HG03095 (cell line): Measurements from ENCODE around the gene DGCR8.

ENCODE experiments used
- ATAC-seq: cut with Tn5 transposase; IDR thresholded peaks from one replicate; pipeline ENCODE4 v1.9.1; 2021; ENCODE audit warnings: moderate library complexity; ENCODE audit not compliant: unreplicated experiment

DGCR8 gene

DNA sequence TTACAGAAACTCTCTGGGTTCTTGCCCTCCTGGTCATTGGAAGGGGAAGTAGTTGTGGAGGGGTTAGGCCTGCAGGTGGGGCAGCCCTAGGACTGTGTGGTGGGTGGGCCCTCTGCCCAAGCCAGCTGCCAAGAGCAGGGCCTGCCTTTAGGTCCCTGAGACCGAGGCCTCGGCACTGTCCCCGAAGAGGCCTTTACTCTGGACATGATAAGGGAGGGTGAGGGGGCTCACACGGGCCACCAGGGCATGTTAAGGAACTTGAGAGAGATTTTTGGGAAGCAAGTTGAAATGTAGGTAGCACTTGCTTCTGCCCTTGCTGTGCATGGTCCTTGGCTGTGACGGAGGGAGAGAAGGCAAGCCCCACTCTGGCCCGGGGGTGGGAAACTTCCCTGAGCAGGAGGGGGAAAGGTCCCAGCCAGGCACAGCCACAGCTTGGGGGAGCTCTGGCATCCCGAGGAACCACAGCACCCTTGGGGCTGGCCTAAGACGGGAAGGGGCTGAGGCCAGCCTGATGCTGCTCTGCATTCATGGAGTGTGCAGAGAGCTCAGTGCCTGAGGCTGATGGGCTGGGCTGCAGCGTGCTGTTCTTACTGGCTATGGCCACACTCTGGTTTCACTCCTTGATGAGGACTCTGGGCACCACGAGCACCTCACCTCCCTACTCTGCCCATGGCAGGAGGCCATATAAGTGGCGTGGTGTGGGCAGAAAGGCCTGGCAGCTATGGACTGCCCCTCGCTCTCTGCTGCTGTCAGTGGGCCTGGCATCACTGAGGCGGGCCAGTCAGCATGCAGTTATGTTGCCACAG, 28.1 kb downstream of the DGCR8 start:
- no peak for ATAC-seq

DNA sequence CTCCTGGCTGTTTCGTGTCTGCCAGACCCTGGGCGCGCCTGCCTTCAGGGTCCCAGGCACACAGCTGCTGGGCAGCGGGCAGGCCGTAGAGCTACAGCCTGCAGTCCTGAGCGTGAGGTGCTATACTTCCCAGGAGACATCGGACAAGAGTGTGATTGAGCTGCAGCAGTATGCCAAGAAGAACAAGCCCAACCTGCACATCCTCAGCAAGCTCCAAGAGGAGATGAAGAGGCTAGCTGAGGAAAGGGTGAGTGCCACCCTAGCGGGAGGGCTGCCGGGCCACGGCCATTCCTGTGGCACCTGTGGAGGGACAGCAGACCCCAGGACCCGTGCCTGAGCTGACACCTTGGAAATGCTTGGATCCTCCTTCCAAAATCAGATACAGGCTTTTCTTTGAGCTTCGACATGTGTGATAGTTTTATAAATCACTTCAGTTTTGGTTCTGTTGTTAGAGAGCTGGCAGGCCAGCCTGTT, 28.8 kb downstream of the DGCR8 start:
- ATAC-seq, result no peak

DNA sequence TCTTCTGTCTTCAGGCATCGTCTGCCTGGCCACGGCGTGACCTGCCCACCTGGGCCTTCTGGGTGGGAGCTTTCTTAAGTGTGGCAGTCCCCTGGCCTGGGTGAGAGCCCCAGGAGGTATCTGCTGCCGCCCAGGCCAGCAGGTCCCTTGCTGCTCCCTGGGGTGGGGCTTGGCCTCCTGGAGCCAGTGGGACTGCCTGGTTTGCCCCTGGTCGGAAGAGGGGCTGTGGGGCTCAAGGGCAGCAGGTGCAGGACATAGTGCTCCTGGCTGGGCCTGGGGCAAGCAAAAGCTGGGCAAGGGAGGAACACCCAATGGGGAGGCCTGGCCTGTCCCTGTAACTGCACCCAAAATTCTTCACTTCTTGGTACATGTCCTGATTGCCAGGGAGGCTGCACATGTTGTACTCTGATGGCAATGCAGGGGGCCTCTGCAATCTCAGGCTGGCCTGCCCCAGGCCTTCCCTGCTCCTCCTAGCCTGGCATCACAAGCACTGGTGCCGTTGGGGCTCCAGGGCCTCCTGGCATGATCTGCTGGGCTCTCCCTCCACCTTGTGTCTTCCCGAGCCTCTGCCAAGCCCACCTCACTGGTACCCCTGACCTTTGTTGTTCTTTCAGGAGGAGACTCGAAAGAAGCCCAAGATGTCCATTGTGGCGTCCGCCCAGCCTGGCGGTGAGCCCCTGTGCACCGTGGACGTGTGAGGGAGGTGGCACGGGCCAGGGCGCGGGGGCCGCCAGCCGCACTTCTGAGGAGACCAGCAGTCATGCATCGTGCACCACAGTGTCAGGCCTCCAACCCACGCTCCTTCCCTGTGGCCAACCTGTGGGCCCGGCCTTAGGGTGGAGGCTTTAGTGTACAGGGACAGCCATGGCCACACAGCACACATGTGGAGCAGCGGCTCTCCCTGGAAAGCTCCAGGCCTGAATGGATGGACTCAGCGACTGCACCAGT, 29.6 kb downstream of the DGCR8 start:
- ATAC-seq, result no peak

DNA sequence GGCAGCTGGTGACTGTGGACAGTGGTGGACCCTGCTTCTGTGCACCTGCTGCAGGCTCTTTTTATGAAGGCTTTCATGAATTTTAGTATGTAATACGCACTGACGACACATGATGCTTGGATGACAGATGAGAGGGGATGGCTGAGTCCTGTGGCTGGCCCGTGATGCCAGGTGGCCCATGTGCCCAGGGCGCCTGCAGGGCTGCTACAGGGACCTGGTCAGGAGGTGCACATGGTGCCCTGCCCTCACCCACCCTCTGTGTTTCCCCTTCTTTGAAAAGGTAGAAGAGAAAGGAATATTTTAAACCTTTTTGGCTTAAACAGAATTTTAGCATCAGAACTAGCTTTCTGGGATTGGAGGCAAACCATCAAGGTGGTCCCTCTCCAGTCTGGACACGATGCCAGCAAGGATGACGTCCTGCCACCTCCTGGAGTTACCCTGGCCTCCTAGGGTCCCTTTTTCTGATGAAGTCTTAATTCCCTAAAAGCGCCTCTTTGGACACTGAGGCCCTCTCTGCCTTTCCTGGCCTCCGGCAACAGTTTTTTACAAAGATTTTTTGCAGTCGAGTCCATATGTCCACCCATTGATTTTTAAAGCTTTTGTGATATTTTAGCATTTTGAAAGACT, 30.4 kb downstream of the DGCR8 start:
- ATAC-seq, result no peak

- no peak for ATAC-seq
Observed at GRCh38 chr22:20111045-20111688, 31.1 kb downstream of the DGCR8 start.

DNA sequence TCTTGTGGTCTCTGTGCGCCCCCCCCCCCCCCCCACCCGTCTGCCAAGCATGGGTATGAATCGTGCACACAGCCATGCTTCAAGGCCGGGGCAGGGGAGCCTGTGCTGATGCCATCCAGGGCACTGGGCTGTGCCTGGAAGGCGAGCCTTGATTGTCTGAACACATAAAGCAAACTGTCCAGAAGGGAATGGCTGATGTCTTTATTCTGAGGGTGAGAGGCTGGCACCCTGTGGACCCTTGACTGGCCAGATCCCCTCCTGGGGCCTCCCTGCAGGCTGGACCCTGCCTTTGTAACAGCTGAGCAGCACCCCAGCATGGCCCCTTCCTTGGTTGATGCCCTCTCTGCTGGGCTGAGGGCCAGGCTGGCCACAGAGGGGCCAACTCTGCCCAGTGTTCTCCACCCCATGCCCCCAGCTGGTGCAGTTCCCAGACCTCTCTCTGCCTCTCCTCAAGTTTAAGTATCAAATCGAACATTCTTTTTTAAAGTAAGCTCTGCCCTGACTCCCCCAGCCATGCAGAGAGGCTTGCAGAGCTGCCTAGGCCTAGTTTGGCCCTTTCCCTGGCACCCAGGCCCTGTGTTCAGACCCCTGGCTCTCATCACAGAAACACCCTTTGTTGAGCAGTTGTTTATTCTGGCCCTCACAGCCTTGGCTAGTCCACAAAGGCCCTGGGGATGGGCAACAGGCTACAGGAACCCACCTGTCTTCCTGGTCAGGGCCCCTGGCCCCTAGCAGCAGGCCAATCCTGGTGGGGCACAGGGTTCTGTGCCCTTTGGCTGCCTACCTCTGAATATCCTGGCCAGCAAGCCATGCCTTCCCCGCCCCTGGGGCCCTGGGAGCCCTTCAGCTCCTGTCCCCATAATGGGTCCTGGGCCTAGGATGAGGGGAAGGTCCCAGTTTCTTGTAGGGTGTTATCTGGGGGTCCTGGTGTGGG, 31.9 kb downstream of the DGCR8 start:
- ATAC-seq, result no peak

DNA sequence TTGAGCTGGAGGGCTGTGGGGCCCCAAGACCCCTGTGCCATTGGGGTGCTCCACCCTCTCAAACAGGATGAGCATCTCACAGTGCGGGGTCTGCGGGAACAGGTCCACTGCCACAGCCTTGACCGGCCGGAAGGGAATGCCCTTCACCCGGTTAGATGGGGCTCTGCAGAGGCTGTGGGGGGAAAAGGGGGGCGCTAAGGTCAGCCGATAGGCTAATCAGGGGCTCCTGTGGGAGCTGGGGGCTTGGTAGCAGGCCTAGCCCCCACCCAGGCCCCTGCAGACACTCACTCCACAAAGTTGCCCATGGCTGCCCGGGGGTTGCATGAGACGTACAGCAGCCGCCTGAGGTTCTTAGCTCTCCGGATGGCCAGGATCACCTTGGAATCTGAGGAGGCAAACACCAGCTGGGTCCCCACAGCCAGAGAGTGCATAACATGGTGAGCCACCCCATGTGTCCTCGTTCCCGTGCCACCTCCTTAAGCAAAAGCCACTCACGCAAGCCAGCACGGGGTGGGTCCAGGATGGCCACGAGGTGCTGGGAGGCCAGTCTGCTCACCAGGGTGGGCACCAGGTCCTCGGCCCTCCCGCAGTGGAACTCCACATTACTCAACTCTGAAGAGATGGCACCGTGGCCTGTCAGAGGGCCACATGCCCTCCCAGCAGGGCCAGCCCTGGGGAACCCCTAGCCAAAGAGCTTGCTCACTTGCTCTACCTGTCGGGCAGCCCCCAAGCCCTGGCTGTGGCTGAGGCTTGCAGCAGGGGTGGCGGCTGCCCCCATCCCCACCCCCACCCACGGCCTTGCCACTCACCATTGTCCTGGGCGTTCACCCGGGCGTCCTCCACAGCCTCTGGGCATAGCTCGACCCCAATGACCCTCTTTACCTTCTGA, 32.8 kb downstream of the DGCR8 start:
- ATAC-seq, result no peak

DNA sequence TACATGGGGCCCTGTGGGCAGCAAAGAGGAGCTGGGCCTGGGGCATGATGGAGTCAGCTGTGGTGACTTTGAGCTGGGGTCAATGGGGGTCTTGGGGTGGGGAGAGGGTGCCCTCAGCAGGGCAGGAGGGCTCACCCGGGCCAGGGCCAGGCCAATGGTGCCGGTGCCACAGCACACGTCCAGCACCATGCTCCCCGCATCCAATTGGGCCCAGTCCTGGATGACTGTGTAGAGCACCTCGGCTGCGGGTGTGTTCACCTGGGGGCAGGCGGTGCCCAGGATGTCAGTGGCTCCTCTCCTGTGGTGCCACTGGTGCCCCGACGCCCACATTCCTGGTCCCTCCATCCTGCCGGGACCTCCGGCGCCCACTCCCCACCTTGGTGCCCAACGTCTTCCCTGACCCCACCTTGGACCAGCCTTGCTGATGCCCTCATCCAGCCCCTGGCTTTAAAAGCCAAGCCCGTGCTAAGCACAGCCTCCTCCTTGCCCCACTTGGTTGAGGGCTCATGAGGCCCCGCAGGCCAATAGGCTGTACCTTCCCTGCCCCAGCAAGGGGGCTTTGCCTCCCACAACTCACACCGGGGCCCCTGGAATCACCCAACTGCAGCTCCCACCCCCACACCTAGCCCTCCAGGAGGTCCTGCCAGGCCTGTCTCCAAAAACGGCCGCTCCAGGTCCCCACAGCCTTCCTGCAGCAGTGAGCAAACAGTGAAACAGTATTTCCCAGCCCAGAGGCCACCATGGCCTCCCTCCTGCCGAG, 33.7 kb downstream of the DGCR8 start:
- ATAC-seq, result no peak

DNA sequence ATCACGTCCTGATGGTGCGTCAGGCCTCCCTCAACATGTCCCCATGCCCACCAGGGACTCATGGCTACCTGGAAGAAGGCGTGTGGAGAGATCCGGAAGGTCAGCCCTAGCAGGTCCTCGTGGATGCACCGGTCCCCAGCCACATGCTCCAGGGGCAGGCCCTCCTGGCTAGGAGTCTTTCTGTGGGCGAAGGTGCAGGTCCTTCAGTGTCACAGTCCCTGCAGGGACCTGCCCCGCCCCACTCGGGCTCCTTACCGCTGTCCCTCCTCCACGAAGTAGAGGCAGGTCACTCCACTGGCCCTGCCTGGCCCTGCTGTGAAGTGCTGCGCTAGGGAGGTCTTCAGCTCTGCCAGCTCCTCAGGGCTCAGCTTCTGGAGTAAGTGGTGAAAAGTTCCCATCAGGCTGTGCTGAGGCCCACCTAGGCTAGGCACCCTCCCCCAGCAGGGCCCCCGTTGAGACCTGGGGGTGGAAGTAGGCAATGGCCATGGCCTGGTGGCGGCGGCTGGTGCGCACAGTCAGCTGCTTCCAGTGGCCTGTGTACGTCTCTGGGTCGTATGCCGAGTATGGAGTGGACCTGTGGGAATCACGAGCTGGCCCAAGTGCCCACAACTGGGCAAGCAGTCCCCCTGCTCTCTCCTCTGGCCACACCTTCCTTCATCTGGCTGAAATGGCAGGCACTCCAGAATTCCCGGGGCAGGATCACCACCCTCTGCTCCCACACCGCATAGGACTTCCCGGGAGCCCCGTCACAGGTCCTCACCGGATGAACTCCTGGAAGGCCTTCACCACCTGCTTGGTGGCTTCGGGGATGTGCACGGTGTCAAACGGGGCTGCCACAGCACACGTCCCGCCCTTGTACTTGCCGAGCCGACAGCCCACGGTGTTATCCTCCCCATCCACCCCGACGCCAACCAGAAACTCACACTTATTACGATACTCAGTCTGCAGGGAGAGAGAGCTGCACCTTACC, 34.8 kb downstream of the DGCR8 start:
- no peak for ATAC-seq

- ATAC-seq, result no peak
Observed at GRCh38 chr22:20115691-20116375, 35.8 kb downstream of the DGCR8 start, which contains the start of gene RANBP1. RANBP1 (plus strand) TSS chr22:20116104; CDS start chr22:20116185, 81 bp downstream.

DNA sequence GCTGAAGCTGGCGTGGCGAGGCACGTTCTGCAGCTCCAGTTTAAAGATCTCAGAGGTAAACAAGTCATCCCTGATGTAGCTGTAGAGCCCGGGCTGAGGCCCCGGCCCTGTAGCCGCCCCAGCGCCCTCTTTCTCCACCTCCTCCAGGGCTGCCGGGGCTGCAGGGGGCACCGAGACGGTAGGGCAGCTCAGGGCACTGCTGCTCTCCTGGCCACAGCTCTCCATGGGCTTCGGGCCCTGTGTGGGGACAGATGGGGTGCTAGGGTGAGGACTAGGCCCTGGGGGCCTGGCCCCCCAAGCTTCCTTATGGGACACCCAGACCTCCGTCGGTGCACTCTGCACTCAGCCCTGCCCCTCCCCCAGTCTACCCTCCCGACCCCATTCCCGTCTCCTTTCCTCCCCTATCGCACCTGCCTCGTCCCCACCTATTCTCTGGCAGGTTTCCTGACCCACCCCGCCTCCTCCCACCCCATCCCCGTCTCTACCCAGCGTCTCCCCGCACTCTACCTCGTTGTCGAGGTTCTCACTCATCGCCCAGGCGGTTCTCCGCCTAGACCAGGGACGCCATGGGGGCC, 36.4 kb downstream of the DGCR8 start:
- no peak for ATAC-seq

- ATAC-seq, result peak; percentile 61
Observed at GRCh38 chr22:20116951-20117632, 37.1 kb downstream of the DGCR8 start, which contains the start of gene TRMT2A. TRMT2A (minus strand) TSS chr22:20117226; CDS start chr22:20116906, 320 bp downstream.

DNA sequence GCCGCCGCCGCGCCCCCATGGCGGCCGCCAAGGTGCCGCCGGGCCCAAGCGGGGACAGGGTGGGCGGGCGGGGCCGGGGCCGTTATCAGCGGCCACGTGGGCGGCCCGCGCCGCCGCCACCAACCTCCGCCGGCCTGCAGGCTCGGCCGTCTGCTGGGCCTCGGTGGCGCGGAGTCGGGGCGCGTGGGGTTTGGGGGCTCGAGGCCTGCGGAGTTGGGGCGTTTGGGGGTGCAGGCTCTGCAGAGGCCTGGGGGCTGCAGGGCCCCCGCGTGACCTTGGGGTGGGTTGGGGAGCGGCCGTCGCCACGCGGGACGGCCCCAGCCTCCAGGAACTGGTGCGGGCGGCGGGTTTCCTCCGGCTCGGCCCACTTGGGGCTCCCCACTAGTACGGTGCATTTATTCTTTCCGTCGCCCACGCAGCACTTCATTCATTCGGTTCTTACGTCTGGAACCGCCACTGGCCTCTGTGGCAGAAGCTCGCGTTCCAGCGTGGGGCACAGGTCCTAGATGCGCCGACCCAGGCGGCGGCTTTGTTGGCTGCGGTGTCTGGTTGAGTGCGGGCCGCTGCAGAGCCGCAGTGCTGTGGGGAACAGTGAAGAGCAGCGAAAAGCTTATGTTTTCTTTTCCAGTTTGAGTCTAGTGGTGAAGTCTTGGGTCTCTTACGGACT, 37.7 kb downstream of the DGCR8 start:
- peak; percentile 9 for ATAC-seq

DNA sequence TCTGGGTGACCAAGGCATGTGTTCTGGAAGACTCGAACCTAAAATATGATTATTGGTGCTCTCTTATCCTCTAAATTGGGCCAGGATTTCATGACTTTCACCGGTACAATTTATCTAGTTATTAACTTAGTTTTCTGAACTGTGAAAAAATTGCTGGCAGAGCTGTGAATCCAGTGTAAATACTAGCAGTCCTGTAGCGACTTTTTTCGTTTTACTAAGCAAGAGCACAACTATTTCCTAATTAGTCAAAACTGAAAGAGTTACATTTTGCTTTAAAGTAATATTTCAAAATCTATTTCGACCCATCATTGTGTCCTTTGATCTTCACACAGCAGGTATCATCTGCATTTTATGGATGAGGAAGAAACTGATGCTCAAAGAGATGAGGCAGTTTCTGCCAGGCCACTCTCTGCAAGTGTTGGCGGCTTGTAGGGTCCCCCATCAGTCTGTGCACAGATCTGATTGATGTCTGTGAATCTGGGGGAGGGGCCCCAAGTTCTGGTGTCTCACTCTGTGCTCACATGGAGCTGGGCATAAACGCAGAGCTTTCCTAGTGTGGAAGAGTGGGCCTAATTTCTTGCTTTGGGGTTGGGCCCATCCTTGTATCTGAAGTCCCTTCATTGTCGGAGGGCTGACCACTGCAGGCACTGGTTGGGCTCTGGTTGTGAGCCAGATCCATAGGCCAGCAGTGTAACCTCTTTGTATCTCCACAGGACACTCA, 38.4 kb downstream of the DGCR8 start:
- ATAC-seq, result no peak
